ENCODE measurements around the gene ISG20L2.

ISG20L2 gene

GRCh38 chr1:156708218-156708661, 20.3 kb downstream of the ISG20L2 start:
- Mint-ChIP-seq H3K4me3 (no peak overlapping the region), H3K27ac (peak overlapping the region; percentile 3), H3K36me3 (peaks cover 7% of the 10 kb centered on the region), H3K9me3 (no peaks in the 10 kb centered on the region), H3K4me1 (peaks cover 33% of the 10 kb centered on the region)
- DNase-seq (ENCODE audit: low spot score in 2 of 2) (no peak), ATAC-seq (no peak)

- peak overlapping the region; percentile 89 for H3K4me3 Mint-ChIP-seq
- H3K4me1 Mint-ChIP-seq, result peaks cover 33% of the 10 kb centered on the region
- DNase-seq (ENCODE audit: low spot score in 2 of 2), result no peak
- no peak for ATAC-seq
- H3K36me3 Mint-ChIP-seq, result peaks cover 7% of the 10 kb centered on the region
- H3K27ac Mint-ChIP-seq, result peak overlapping the region; percentile 3
- H3K9me3 Mint-ChIP-seq, result no peaks in the 10 kb centered on the region
Measured at GRCh38 chr1:156707417-156708217, 20.9 kb downstream of the ISG20L2 start.

- Mint-ChIP-seq H3K4me1 (peaks cover 33% of the 10 kb centered on the region), H3K36me3 (peaks cover 7% of the 10 kb centered on the region), H3K27ac (no peak overlapping the region), H3K9me3 (no peaks in the 10 kb centered on the region), H3K4me3 (peak overlapping the region; percentile 89)
- ATAC-seq, result no peak
- no peak for DNase-seq (ENCODE audit: low spot score in 2 of 2)
Measured at GRCh38 chr1:156706657-156707416, 21.7 kb downstream of the ISG20L2 start.

- DNase-seq (ENCODE audit: low spot score in 2 of 2), result peak; percentile 76 to 88
- ATAC-seq, result peak; percentile 77
- Mint-ChIP-seq H3K4me1 (peaks cover 33% of the 10 kb centered on the region), H3K27ac (peak overlapping the region; percentile 95), H3K4me3 (peak overlapping the region; percentile 89), H3K9me3 (no peaks in the 10 kb centered on the region), H3K36me3 (peaks cover 7% of the 10 kb centered on the region)
Measured at GRCh38 chr1:156705918-156706656, 22.5 kb downstream of the ISG20L2 start.

GRCh38 chr1:156705321-156705917, 23.1 kb downstream of the ISG20L2 start, which contains the start of gene CRABP2:
Gene CRABP2 (minus strand): TSS chr1:156705583. CDS start chr1:156705446, 137 bp downstream.
- Mint-ChIP-seq H3K4me1 (peaks cover 33% of the 10 kb centered on the region), H3K4me3 (peak within 1 kb of the TSS; percentile 89), H3K36me3 (peaks cover 7% of the 10 kb centered on the region), H3K9me3 (no peaks in the 10 kb centered on the region), H3K27ac (peak within 1 kb of the TSS; percentile 95)
- DNase-seq (ENCODE audit: low spot score in 2 of 2) (no peak), ATAC-seq (peak; percentile 60)

GRCh38 chr1:156704930-156705320, 23.6 kb downstream of the ISG20L2 start:
- DNase-seq (ENCODE audit: low spot score in 2 of 2), result peak in 1 of 2 donors; percentile 30
- peak overlapping the region; percentile 89 for H3K4me3 Mint-ChIP-seq
- peaks cover 33% of the 10 kb centered on the region for H3K4me1 Mint-ChIP-seq
- peak overlapping the region; percentile 95 for H3K27ac Mint-ChIP-seq
- H3K9me3 Mint-ChIP-seq, result no peaks in the 10 kb centered on the region
- peak; percentile 60 for ATAC-seq
- H3K36me3 Mint-ChIP-seq, result peaks cover 7% of the 10 kb centered on the region

- DNase-seq (ENCODE audit: low spot score in 2 of 2), result no peak
- no peak for ATAC-seq
- Mint-ChIP-seq H3K9me3 (no peaks in the 10 kb centered on the region), H3K27ac (no peak overlapping the region), H3K4me3 (peak overlapping the region; percentile 89), H3K36me3 (peaks cover 7% of the 10 kb centered on the region), H3K4me1 (peaks cover 33% of the 10 kb centered on the region)
Measured at GRCh38 chr1:156704166-156704711, 24.3 kb downstream of the ISG20L2 start.

- Mint-ChIP-seq H3K27ac (no peak overlapping the region), H3K4me1 (peaks cover 33% of the 10 kb centered on the region), H3K36me3 (peaks cover 10% of the 10 kb centered on the region), H3K4me3 (no peak overlapping the region), H3K9me3 (no peaks in the 10 kb centered on the region)
- no peak for DNase-seq (ENCODE audit: low spot score in 2 of 2)
- ATAC-seq, result no peak
Measured at GRCh38 chr1:156703741-156704140, 24.8 kb downstream of the ISG20L2 start.

GRCh38 chr1:156703336-156703735, 25.2 kb downstream of the ISG20L2 start:
- Mint-ChIP-seq H3K36me3 (peaks cover 12% of the 10 kb centered on the region), H3K4me3 (no peak overlapping the region), H3K4me1 (peaks cover 33% of the 10 kb centered on the region), H3K27ac (no peak overlapping the region), H3K9me3 (no peaks in the 10 kb centered on the region)
- ATAC-seq (no peak), DNase-seq (ENCODE audit: low spot score in 2 of 2) (no peak)

- no peak for DNase-seq (ENCODE audit: low spot score in 2 of 2)
- H3K36me3 Mint-ChIP-seq, result peaks cover 9% of the 10 kb centered on the region
- no peak overlapping the region for H3K27ac Mint-ChIP-seq
- H3K4me1 Mint-ChIP-seq, result peaks cover 20% of the 10 kb centered on the region
- no peak for ATAC-seq
- H3K9me3 Mint-ChIP-seq, result no peaks in the 10 kb centered on the region
- H3K4me3 Mint-ChIP-seq, result no peak overlapping the region
Measured at GRCh38 chr1:156700736-156701531, 27.6 kb downstream of the ISG20L2 start.

GRCh38 chr1:156698995-156699394, 29.6 kb downstream of the ISG20L2 start:
- DNase-seq (ENCODE audit: low spot score in 2 of 2) (no peak), ATAC-seq (no peak)
- Mint-ChIP-seq H3K4me3 (no peak overlapping the region), H3K4me1 (peaks cover 3% of the 10 kb centered on the region), H3K36me3 (peaks cover 6% of the 10 kb centered on the region), H3K27ac (peak overlapping the region; percentile 26), H3K9me3 (no peaks in the 10 kb centered on the region)

- H3K4me3 Mint-ChIP-seq, result no peak overlapping the region
- ATAC-seq (no peak), DNase-seq (ENCODE audit: low spot score in 2 of 2) (no peak)
- H3K36me3 Mint-ChIP-seq, result peaks cover 6% of the 10 kb centered on the region
- no peaks in the 10 kb centered on the region for H3K9me3 Mint-ChIP-seq
- H3K4me1 Mint-ChIP-seq, result peaks cover 12% of the 10 kb centered on the region
- H3K27ac Mint-ChIP-seq, result no peak overlapping the region
Measured at GRCh38 chr1:156697481-156697880, 31.1 kb downstream of the ISG20L2 start.

GRCh38 chr1:156696755-156697154, 31.8 kb downstream of the ISG20L2 start:
- ATAC-seq (no peak), DNase-seq (ENCODE audit: low spot score in 2 of 2) (no peak)
- Mint-ChIP-seq H3K9me3 (no peaks in the 10 kb centered on the region), H3K4me3 (no peak overlapping the region), H3K36me3 (peaks cover 6% of the 10 kb centered on the region), H3K4me1 (peaks cover 19% of the 10 kb centered on the region), H3K27ac (no peak overlapping the region)

- no peak for DNase-seq (ENCODE audit: low spot score in 2 of 2)
- H3K27ac Mint-ChIP-seq, result no peak overlapping the region
- no peak for ATAC-seq
- H3K4me1 Mint-ChIP-seq, result peaks cover 25% of the 10 kb centered on the region
- H3K36me3 Mint-ChIP-seq, result peaks cover 6% of the 10 kb centered on the region
- H3K9me3 Mint-ChIP-seq, result no peaks in the 10 kb centered on the region
- H3K4me3 Mint-ChIP-seq, result no peak overlapping the region
Measured at GRCh38 chr1:156694690-156694962, 33.9 kb downstream of the ISG20L2 start.
